GM12801 (cell line): ENCODE results near the gene OR5H14.

Source experiments
- TF ChIP-seq, protein P1 (sequence below): IDR thresholded peaks from one replicate; pipeline ENCODE4 v1.5.1; 2011; ENCODE audit warnings: control low read depth; ENCODE audit not compliant: insufficient read length; ENCODE audit errors: extremely low read depth

OR5H14 gene

DNA sequence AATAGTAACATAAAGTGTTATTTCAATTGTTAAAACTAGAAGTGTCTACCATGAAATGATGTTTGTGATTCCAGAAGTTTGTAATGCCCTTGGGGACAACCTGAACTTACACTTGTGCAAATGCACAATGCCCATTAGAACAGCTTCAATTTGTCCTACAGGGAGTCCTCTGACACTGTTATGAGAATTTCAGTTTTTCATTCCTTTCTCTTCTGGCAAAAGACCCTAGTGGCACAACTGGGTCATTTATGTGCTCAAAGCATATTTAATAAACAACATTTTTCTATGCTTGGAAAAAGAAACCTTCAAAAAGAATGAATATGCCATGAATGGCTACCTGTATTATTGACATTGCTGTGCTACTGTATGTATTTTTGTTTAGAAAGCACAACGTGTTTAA is 16.9 kb upstream of the OR5H14 start, which contains the start of gene OR5H1:
Gene OR5H1 (plus strand): TSS at position 301 of the 400 bp plus-strand sequence. CDS start 1,977 bp downstream, outside the sequence.
- TF ChIP-seq, protein P1, sequence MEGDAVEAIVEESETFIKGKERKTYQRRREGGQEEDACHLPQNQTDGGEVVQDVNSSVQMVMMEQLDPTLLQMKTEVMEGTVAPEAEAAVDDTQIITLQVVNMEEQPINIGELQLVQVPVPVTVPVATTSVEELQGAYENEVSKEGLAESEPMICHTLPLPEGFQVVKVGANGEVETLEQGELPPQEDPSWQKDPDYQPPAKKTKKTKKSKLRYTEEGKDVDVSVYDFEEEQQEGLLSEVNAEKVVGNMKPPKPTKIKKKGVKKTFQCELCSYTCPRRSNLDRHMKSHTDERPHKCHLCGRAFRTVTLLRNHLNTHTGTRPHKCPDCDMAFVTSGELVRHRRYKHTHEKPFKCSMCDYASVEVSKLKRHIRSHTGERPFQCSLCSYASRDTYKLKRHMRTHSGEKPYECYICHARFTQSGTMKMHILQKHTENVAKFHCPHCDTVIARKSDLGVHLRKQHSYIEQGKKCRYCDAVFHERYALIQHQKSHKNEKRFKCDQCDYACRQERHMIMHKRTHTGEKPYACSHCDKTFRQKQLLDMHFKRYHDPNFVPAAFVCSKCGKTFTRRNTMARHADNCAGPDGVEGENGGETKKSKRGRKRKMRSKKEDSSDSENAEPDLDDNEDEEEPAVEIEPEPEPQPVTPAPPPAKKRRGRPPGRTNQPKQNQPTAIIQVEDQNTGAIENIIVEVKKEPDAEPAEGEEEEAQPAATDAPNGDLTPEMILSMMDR: no peak

DNA sequence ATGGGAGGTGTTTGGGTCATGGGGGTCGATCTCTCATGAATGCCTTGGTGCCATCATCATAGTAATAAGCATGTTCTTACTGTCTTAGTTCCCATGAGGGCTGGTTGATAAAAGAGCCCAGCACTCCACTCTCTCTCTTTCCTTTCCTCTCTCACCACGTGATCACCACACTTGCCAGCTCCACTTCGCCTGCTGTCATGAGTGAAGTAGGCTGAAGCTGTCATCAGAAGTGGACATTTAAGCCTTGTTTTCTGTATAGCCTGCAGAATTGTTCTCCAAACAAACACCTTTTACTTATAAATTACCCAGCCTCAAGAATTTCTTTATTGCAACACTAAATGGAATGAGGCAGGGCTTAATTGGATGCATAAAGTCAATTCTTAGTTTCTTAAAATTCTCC is 10.6 kb upstream of the OR5H14 start:
- TF ChIP-seq, protein P1: no peak

DNA sequence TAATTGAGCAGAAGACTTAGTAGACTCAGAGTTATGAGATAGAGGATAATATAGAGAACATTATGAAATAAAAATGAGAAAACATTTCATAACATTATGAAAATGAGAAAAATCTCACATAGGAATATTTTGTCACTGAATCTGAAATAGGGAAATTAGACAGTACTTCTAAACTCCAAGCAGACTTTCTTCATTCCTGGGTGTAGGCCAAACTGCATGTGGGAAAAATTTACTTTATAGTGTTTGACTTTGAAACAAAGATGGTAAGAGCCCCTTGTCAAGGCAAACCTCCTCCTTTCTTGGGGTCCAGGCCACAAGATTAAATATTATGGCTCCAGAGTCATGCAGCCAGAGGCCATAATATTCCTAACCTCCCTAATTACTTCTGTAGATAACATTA is 6.7 kb upstream of the OR5H14 start:
- TF ChIP-seq, protein P1: no peak

DNA sequence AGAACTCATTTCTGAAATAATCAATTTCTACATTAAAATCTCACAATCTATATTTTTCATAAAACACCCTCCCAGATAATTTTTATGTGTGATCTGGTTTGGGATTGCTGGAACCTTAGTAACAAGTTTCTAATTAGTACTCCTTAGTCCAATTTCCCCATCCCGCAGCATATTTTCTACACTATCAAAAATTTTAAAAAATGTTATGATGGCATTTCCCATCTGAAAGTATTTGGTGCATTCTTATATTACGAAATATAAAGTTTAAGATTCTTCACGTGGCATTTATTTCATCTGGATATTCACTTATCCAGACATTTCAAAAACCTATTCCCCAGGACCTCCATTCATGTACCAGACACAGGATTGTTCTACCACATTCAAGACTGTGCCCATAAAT is 1.5 kb downstream of the OR5H14 start:
- TF ChIP-seq, protein P1: no peak

DNA sequence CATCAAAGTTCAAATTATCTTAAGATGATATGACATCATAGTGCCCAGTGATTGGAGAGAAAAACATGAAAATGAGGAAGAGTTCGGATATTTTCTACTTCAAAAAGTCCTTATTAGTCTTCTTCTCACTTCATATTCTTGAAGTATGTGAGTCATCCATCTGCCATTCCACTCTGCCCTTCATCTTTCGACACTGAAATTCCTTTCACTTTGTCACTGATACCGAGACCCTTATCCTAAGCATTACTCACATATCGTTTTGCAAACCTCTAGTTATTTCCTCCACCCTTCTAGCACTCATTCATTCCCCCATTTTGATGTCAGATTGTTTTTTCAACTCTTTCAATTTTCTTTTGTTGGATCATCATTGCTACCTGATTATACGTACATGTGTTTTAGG is 4.0 kb downstream of the OR5H14 start:
- TF ChIP-seq, protein P1: no peak

DNA sequence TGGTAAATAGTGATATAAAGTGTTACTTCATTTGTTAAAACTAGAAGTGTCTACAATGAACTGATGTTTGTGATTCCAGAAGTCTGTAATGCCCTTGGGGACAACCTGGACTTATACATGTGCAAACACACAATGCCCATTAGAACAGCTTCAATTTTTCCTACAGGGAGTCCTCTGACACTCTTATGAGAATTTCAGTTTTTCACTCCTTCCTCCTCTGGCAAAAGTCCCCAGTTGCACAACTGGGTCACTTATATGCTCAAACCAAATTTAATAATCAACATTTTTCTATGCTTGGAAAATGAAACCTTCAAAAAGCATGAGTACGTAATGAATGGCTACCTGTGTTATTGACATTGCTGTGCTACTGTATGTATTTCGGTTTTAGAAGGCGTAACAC is 19.1 kb downstream of the OR5H14 start, which contains the start of gene OR5H15:
Gene OR5H15 (plus strand): TSS at position 301 of the 400 bp plus-strand sequence. CDS start 2,004 bp downstream, outside the sequence.
- TF ChIP-seq, protein P1: no peak

DNA sequence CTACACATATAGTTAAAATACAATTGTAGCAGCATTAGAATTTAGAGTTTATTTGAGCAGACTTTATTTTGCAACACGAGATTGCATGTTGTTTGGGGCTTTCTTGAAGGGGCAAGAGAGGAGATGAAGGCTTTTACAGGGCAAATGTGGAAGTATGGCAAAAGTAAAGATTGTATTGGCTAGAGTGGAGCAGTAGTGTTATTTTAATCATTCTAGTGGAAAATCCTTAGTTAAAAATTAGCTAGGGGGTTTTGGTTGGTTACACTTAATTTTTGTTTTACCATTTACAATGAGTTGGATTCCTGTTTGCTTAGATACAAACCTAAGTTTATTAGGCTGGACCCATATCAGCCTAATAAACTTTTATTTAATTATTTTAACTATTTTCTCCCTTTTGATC is 23.8 kb downstream of the OR5H14 start:
- TF ChIP-seq, protein P1: no peak
